ENCODE measurements around the gene BMPER.

Gene BMPER

DNA sequence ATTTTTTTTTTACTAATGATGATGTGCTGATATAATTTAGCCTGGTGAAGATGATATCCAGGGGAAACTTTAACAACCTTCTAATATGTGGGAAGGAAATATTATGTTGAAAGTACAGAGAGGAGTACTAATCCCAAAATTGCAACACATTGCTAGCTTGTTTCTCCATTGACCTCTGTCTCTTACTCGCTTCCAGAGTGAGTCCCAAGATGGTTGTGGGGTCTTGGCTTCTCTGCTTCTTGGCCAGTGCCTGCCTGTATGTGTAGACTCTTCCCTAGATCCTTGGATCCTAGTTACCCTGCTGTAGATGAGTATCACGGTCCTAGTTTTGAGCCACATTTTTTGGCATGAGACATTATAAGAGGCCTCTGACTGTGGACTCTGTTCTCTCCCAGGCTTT is 17.5 kb downstream of the BMPER start:
- TF ChIP-seq GATA2 (IDR thresholded peaks at IDR 0.05; ENCODE audit: low read depth, low read length) = no peak
- no peak for TF ChIP-seq GATA3 (IDR thresholded peaks at IDR 0.05; ENCODE audit: low read depth, low read length)

DNA sequence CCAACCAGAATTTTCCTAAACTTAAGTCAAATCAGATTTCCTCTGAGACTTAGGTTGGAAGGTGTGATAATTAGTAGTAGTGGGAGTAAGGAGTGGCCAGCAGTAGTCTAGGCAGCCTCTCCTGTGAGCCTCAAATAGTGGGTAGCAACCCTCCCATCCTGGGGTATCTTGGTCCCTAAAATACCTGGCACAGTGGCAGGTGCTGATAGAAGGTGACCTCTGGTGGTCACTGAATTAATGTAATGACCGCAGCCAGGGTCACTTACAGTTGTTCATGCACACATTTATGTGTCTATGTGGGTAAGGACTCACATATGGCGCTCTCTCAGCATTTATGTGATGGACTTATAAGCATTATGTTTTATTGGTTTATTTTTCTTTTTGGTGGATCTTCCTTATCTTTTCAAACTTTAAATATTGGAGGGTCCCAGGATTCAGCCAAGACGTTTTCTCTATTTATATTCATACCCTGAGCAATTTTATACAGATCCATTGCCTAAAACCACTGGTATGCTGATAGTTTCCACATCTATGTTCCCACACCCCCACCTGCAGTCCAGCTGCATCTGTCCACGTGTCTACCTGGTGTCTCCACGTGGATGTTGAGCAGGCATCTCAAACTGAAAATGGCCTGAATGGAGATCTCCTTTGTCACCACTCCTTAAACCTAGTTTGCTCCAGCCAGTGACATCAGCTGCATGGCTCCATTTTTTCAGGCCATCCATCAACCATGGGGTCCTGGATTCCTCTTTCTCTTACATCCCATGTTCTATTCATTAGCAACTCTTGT is 18.3 kb downstream of the BMPER start:
- no peak for TF ChIP-seq GATA3 (IDR thresholded peaks at IDR 0.05; ENCODE audit: low read depth, low read length)
- no peak for TF ChIP-seq GATA2 (IDR thresholded peaks at IDR 0.05; ENCODE audit: low read depth, low read length)

DNA sequence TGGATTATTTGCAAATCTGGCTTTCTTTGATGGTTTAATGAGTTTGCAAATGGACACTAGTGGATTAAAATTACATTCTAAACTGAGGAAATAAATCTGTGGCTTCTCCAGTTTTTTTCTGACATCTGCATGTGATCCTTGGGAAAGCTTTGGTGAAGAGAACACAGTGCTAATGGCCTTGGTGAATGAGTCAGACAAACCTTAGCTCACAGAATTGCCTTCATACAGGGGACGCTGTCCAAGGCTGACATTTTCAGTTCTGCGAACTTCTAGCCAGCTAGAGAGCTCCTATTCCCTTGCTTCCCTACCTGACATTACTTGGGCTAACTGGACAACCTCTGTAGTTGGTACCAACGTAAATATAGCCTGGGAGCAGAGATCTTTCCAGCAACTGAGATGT is 21.2 kb downstream of the BMPER start:
- TF ChIP-seq GATA2 (IDR thresholded peaks at IDR 0.05; ENCODE audit: low read depth, low read length) = no peak
- TF ChIP-seq GATA3 (IDR thresholded peaks at IDR 0.05; ENCODE audit: low read depth, low read length) = no peak

DNA sequence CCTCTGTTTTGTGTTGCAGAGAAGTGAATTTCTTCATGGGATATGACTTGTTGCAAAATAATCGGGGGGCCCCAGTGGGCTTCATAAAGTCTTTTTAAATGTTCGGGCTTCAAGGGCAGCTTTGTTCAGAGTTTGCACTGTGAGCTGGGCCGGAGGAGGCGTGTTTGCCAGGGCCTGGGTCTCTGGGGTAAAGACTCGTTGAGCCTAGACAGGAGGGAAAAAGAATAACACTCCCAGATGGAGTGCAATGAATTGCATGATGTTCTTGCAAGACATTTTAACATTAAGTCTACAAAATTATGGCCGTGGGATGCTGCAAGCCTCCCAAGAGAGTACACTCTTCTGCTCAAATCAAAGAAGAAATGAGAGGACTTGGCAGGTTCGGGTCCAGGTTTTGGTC is 23.6 kb downstream of the BMPER start:
- TF ChIP-seq GATA2 (IDR thresholded peaks at IDR 0.05; ENCODE audit: low read depth, low read length) (no peak), GATA3 (IDR thresholded peaks at IDR 0.05; ENCODE audit: low read depth, low read length) (no peak)

DNA sequence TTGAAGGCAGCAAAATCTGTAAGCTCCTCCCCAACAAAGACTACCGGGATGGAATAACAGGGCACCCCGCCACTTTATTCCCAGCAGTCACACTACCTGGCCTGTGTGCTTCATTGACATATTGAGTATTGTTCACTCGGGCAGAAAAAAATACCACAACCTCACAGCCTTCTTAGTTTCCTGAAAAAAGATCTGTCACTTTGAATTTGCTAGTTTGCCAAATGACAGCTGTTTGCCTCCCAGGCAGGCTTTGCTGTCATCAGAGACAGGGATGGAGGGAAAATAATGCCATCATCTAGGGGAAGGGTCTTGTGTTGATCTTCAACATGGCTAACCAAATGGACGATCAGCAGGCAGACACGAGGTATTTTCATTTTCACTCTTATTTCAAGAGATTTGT is 26.9 kb downstream of the BMPER start:
- TF ChIP-seq GATA2 (IDR thresholded peaks at IDR 0.05; ENCODE audit: low read depth, low read length) (no peak), GATA3 (IDR thresholded peaks at IDR 0.05; ENCODE audit: low read depth, low read length) (no peak)

DNA sequence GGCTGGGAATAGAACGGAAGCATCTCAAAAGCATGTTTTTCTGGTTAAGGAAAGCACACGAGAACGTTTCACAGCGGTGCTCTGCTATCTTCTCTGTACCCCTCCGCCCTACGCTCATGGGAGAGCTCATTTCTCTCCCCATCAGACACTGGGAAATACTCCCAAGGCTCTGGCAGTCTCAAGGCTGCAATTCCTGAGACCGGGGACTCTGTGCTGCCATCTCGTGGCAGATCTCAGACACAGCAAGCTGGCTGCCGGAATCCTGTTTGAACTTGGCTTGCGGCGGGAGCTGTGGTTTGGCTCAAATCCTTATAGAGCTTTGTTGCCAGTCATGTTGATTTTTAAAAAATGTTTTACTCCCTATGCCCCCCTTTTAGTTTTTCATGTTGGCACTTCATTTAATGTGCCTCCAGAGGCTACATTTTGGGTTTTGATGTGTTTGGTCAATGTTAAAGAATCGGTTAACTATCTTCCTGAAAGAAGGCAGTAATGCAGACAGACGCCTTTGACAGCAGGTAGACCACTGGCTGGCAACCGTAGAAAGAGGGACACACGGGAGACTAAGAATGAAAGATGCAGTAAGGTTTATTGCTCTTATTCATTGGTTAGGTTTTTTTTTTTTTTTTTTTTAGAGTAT is 27.6 kb downstream of the BMPER start:
- TF ChIP-seq GATA3 (IDR thresholded peaks at IDR 0.05; ENCODE audit: low read depth, low read length) = no peak
- no peak for TF ChIP-seq GATA2 (IDR thresholded peaks at IDR 0.05; ENCODE audit: low read depth, low read length)

DNA sequence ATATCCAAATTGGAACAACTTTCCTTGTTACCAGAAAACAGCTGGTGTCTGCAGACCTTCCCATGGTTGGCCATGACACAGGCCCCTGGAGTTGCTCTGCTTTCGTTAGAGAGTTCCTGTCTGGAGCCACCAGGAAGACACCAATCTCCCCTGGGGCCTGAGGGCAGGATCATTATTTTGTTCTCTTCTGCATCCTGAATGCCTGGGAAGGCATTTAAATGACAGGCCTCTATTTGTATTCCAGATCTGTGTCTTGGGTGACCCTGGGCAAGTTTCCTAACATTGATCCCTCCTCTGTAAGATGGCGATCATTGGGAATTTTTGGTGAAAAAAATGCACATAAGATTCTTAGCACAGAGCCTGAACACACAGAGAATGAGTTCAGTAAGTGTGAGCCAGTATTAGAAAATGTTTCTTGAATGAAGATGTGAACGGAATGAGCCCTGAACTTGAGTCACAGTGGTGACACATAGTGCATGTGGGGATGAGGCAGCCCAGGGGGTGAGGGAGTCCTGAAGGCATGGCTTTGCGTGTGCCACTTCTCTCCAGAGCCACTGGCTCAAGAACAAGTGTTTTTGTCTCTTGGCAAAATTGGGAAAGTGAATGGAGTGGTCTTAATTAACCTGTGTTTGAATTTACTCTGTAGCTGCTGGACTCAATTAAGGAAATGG is 28.4 kb downstream of the BMPER start:
- TF ChIP-seq GATA3 (IDR thresholded peaks at IDR 0.05; ENCODE audit: low read depth, low read length) (no peak), GATA2 (IDR thresholded peaks at IDR 0.05; ENCODE audit: low read depth, low read length) (no peak)

DNA sequence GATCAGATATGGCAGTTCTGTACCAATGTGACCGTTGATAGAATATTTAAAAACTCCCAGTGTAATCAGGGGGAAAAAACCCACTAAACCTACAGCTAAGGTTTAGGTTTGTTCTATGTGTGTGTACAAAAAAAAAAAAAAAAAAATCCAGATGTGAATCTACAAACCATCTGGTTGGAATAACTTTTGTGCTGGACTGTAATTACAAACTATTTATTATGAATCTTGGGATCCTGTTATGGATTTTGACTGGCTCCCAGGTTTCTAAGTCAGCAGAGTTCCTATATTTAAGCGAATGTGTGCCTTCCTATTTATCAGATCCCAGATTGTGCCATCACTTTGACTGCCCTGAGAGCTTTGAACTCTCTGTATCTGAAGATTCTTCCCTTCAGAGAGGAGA is 29.1 kb downstream of the BMPER start:
- no peak for TF ChIP-seq GATA3 (IDR thresholded peaks at IDR 0.05; ENCODE audit: low read depth, low read length)
- TF ChIP-seq GATA2 (IDR thresholded peaks at IDR 0.05; ENCODE audit: low read depth, low read length) = no peak

DNA sequence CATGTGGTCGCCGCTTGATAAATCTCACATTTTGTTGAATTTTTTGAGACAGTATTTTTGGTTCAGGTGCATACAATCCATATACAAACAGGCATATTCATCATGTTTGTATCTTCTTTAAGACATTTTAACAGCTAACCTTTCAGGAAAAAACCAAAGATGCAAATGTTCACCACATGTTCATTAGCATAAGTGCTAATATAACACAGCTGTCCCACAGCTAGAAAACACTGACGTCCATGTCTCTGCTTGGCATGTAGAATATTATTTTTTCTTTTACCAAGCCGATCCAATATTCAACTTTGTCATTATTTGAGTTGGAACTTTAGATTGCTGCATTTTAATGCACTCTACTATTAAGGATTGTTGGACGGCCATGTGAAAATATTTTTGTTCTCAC is 31.2 kb downstream of the BMPER start:
- TF ChIP-seq GATA3 (IDR thresholded peaks at IDR 0.05; ENCODE audit: low read depth, low read length) (no peak), GATA2 (IDR thresholded peaks at IDR 0.05; ENCODE audit: low read depth, low read length) (no peak)

DNA sequence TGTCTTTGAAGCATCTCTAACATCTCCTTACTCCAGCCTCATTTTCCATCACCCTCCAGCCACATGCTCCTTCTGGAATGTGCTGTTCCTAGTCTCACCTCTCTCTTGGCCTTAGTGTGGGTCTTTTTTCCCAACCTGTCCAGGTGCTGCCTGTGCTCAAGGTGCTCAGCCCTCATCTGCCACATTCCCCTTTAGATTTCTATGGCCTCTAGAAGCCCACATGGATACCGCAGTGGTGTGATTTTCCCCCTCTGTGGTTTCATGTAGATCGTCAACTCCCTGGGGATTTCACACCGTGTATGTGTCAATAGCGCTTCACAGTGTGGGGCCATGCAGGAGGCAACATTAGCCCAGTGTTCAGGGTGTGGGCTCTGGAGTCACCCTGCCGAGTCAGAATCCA is 32.5 kb downstream of the BMPER start:
- no peak for TF ChIP-seq GATA2 (IDR thresholded peaks at IDR 0.05; ENCODE audit: low read depth, low read length)

DNA sequence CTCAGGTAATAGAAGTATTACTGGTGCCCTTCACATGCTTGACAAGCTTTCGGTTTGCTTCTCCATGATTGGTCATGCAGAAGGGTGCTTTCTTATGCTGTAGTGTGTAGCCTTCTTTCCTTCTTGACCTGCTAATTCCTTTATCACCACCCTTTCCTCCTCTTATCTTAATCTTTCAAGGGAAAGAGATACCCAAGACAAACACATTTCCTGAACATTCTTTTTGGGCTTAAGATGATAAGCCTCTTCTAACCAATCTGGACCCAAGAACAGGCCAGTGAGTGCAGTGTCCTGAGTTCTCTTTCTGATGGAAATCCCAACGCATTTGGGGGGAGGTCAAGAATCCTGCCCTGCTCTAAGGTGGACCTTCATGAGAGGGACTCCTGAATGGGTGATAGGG is 33.8 kb downstream of the BMPER start:
- TF ChIP-seq GATA3 (IDR thresholded peaks at IDR 0.05; ENCODE audit: low read depth, low read length) = no peak
- TF ChIP-seq GATA2 (IDR thresholded peaks at IDR 0.05; ENCODE audit: low read depth, low read length) = no peak

DNA sequence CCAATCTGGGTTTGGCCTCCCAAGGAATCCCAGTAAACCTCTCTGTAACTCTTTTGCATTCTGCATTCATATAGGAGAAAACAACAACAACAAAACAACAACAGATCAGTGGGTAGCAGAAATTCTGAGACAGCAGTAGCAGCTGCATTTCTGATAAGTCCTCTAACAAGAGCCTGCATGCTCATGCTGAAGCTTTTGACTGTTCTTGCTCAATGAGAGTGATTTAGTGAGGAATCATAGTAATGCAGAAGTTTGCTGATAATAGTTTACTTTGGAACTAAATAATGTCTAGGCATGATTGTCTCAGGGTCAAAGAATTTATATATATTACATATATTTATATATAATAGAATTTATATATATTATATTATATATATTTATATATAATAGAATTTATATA is 35.2 kb downstream of the BMPER start:
- TF ChIP-seq GATA2 (IDR thresholded peaks at IDR 0.05; ENCODE audit: low read depth, low read length) = no peak
- TF ChIP-seq GATA3 (IDR thresholded peaks at IDR 0.05; ENCODE audit: low read depth, low read length) = no peak

DNA sequence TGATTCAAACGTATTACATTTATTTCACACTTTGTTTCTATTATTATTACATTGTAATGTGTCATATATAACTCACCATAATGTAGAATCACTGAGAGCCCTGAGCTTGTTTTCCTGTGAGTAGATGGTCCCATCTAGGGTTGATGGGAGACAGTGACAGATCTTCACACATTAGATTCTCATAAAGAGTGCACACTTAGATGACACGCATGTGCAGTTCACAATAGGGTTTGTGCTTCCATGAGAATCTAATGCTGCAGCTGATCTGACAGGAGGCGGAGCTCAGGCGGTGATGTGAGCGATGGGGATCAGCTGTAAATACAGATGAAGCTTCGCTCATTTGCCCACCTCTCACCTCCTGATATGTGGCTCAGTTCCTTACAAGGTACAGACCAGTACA is 36.1 kb downstream of the BMPER start:
- TF ChIP-seq GATA2 (IDR thresholded peaks at IDR 0.05; ENCODE audit: low read depth, low read length) = no peak
- no peak for TF ChIP-seq GATA3 (IDR thresholded peaks at IDR 0.05; ENCODE audit: low read depth, low read length)

DNA sequence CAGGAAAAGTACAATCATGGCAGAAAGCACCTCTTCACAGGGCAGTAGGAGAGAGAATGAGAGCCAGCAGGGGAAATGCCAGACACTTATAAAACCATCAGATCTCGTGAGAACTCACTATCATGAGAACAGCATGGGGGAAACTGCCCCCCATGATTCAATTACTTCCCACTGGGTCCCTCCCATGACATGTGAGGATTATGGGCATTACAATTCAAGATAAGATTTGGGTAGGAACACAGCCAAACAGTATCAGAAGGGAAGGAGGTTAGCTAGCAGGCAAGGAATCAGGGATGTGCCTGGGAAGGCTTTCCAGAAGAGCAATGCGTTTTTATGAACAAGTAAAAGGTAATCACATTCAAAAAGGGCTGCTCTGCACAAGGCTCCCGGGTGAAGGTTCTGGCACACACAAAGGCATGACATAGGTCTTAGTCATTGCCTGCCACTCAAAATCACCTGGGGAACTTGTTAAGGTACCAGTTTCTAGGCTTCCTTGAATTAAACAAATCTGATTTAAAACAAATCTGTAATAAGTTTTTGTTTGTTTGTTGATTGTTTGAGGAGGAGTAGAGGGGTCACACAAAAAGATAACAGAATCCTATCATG is 40.9 kb downstream of the BMPER start:
- TF ChIP-seq GATA2 (IDR thresholded peaks at IDR 0.05; ENCODE audit: low read depth, low read length) (no peak), GATA3 (IDR thresholded peaks at IDR 0.05; ENCODE audit: low read depth, low read length) (no peak)

Data from SH-SY5Y (cell line).